ENCODE results near the gene DUSP23.

- TF ChIP-seq CTCF (IDR thresholded peaks at IDR 0.05; ENCODE audit: low read length) (no peak), EZH2 (IDR thresholded peaks at IDR 0.05; ENCODE audit: borderline replicate concordance, low read length) (no peak)
Observed at GRCh38 chr1:159803956-159804689, 23.4 kb downstream of the DUSP23 start.

All from OCI-LY1 (cell line).